Uterus (tissue), 4 donors: ENCODE results near the gene CYP51A1. TPM values are rescaled to one million over a fixed set of nuclear protein-coding genes. Genes with fewer than 3 reads are reported as not detected.
A peak's percentile ranks its signal among the peaks of the same experiment; 100 is the strongest.
"Not testable (repeated sequence)": the region's sequence is repeated elsewhere in the genome, so short reads cannot be mapped to it uniquely, and the experiment has no call there.

Experiments
- DNase-seq, 2 donors: peaks; one replicate each; pipeline ENCODE4 v3.0.0-alpha.2; 2019 to 2020
- H3K27ac ChIP-seq, 2 donors: fragments of 200-600 bp; sonication (generic); 1 replicate in 1 of 2; 2 replicates in 1 of 2; pipeline ENCODE4 v1.5.1; 2016 to 2018
- H3K27me3 ChIP-seq, 2 donors: fragments of 200-600 bp; sonication (generic); one replicate each; pipeline ENCODE4 v1.5.1; 2018 to 2019; ENCODE audit warnings: control low read depth in 1 of 2
- H3K36me3 ChIP-seq, 2 donors: fragments of 200-600 bp; sonication (generic); one replicate each; pipeline ENCODE4 v1.5.1; 2019; ENCODE audit warnings: control low read depth in 1 of 2
- H3K4me1 ChIP-seq, 2 donors: fragments of 200-600 bp; sonication (generic); one replicate each; pipeline ENCODE4 v1.5.1; 2018 to 2019; ENCODE audit warnings: control low read depth in 1 of 2
- H3K4me3 ChIP-seq, 2 donors: fragments of 200-600 bp; sonication (generic); 1 replicate in 1 of 2; 2 replicates in 1 of 2; pipeline ENCODE4 v1.5.1; 2018 to 2019; ENCODE audit warnings: mild to moderate bottlenecking in 1 of 2
- H3K9me3 ChIP-seq, 2 donors: fragments of 200-600 bp; sonication (generic); one replicate each; pipeline ENCODE4 v1.5.1; 2019; ENCODE audit warnings: control low read depth in 1 of 2
- POLR2A ChIP-seq, 2 donors: fragments of 450-650 bp; IDR thresholded peaks; one replicate each; pipeline ENCODE4 v1.6.1; 2016; ENCODE audit warnings: antibody characterized with exemption in 2 of 2, mild to moderate bottlenecking in 1 of 2, moderate library complexity in 1 of 2
- intact Hi-C: fragments of 100-400 bp; cut with DNase I; formaldehyde crosslinking; loops from one replicate; pipeline ENCODE4 v1.15.1; 2023; ENCODE audit warnings: low total_unique reads
- total RNA-seq, 4 donors: library from RNA; depleted of rRNA in 3 of 4; stranded (reverse); fragments of >200 nt in 3 of 4; gene quantifications; one replicate each; pipeline versions ENCODE4 v1.1.0 to v1.2.4, GENCODE V29; 2014 to 2023
- TF ChIP-seq, protein P1 (sequence below), 4 experiments: fragments of 200-600 bp in 2 of 4; fragments of 450-650 bp in 2 of 4; sonication (generic) in 2 of 4; IDR thresholded peaks; one replicate each; pipeline ENCODE4 v1.5.1; 2016 to 2019; ENCODE audit warnings: antibody characterized with exemption in 4 of 4, mild to moderate bottlenecking in 2 of 4, moderate library complexity in 1 of 4
- donor health status: DM: yes; HTN: yes; CAD: no.

Gene CYP51A1
- total RNA-seq, 4 donors from 2014 or later: 7.2 to 121 (median 38.3) TPM

DNA sequence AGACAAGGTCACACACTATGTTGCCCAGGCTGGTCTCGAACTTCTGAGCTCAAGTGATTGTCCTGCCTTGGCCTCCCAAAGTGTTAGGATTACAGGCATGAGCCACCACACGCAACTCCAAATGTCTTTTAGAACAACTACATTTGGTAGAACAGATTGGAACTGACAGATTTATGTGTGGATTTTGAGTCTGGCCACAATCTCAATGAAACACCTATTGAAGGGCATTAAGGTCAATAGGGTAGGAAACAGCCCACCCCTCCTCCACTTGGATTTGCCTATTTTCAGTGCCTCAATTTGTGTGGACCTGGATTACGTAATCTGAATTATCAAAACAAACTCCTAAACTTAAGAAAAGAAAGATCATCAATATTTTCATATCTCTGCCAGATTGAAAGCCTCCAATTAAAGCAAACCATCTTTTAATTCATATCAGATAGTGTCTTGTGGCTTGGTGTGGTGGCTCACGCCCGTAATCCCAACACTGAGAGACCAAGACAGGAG, 15.5 kb upstream of the CYP51A1 start:
- H3K36me3 ChIP-seq: no peaks in the 10 kb centered on the region
- no peaks in the 10 kb centered on the region for H3K27me3 ChIP-seq
- intact Hi-C loops: no loop called here
- DNase-seq: no peak
- H3K4me1 ChIP-seq: no peaks in the 10 kb centered on the region
- TF ChIP-seq, protein P1, sequence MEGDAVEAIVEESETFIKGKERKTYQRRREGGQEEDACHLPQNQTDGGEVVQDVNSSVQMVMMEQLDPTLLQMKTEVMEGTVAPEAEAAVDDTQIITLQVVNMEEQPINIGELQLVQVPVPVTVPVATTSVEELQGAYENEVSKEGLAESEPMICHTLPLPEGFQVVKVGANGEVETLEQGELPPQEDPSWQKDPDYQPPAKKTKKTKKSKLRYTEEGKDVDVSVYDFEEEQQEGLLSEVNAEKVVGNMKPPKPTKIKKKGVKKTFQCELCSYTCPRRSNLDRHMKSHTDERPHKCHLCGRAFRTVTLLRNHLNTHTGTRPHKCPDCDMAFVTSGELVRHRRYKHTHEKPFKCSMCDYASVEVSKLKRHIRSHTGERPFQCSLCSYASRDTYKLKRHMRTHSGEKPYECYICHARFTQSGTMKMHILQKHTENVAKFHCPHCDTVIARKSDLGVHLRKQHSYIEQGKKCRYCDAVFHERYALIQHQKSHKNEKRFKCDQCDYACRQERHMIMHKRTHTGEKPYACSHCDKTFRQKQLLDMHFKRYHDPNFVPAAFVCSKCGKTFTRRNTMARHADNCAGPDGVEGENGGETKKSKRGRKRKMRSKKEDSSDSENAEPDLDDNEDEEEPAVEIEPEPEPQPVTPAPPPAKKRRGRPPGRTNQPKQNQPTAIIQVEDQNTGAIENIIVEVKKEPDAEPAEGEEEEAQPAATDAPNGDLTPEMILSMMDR (IDR thresholded peaks at IDR 0.05): no peak
- no peak for TF ChIP-seq POLR2A (IDR thresholded peaks at IDR 0.05)
- H3K4me3 ChIP-seq: no peak overlapping the region
- H3K27ac ChIP-seq: no peak overlapping the region
- no peaks in the 10 kb centered on the region for H3K9me3 ChIP-seq

DNA sequence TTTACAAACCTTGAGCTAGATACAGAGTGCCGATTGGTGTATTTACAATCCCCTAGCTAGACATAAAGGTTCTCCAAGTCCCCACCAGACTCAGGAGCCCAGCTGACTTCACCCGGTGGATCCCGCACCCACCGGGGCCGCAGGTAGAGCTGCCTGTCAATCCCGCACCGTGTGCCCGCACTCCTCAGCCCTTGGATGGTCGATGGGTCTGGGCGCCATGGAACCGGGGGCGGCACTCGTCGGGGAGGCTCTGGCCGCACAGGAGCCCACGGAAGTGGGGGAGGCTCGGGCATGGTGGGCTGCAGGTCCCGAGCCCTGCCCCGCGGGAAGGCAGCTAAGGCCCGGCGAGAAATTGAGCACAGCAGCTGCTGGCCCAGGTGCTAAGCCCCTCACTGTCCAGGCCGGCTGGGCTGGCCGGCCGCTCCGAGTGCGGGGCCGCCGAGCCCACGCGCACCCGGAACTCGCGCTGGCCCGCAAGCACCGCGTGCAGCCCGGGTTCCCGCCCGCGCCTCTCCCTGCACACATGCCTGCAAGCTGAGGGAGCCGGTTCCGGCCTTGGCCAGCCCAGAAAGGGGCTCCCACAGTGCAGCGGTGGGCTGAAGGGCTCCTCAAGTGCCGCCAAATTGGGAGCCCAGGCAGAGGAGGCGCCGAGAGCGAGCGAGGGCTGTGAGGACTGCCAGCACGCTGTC, 9.1 kb upstream of the CYP51A1 start:
- intact Hi-C loops, H3K4me1 ChIP-seq, H3K27me3 ChIP-seq, H3K4me3 ChIP-seq, H3K9me3 ChIP-seq, H3K36me3 ChIP-seq, H3K27ac ChIP-seq, DNase-seq: not testable (repeated sequence)

DNA sequence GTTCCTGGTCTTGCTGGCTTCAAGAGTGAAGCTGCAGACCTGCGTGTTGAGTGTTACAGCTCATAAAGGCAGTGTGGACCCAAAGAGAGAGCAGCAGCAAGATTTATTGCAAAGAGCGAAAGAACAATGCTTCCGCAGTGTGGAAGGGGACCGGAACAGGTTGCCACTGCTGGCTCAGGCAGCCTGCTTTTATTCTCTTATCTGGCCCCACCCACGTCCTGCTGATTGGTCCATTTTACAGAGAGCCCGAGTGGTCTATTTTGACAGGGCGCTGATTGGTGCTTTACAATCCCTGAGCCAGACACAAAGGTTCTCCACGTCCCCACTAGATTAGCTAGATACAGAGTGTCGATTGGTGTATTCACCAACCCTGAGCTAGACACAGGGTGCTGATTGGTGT, 8.5 kb upstream of the CYP51A1 start:
- H3K4me3 ChIP-seq, H3K9me3 ChIP-seq, DNase-seq, H3K27me3 ChIP-seq, H3K27ac ChIP-seq, intact Hi-C loops, H3K36me3 ChIP-seq, H3K4me1 ChIP-seq: not testable (repeated sequence)

DNA sequence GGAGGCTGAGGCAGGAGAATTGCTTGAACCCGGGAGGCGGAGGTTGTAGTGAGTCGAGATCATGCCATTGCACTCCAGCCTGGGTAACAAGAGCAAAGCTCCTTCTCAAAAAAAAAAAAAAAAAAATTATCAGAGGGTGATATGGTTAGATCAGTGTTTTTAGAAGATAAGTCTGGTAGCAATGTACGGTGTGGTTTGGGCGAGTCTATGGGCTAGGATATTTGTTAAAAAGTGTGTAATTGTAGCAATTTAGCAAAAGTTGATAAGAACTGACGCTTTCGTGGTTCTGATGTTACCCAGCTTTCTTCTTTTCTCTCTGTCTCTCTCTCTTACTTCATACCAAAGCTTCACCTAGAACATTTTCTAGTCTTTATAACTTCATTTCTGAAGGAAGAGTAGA, 6.9 kb upstream of the CYP51A1 start:
- Histone ChIP-seq H3K27me3 (no peaks in the 10 kb centered on the region), H3K9me3 (no peaks in the 10 kb centered on the region), H3K27ac (no peak overlapping the region), H3K36me3 (no peaks in the 10 kb centered on the region), H3K4me1 (no peaks in the 10 kb centered on the region), H3K4me3 (no peak overlapping the region)
- no peak for TF ChIP-seq POLR2A (IDR thresholded peaks at IDR 0.05)
- TF ChIP-seq, protein P1 (IDR thresholded peaks at IDR 0.05): no peak
- no peak for DNase-seq
- intact Hi-C loops: no loop called here

DNA sequence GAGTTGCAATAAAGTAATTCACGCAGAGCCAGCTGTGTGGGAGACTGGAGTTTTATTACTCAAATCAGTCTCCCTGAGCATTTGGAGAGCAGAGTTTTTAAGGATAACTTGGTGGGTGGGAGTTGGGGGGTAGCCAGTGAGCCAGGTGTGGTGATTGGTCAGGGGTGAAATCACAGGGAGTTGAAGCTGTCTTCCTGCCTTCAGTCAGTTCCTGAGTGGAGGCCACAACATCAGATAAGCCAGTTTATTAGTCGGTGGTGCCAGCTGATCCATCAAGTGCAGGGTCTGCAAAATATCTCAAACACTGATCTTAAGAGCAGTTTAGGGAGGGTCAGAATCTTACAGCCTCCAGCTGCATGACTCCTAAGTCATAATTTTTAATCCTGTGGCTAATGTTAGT, 3.3 kb upstream of the CYP51A1 start:
- peak; percentile 68 to 78 for DNase-seq
- H3K36me3 ChIP-seq: no peaks in the 10 kb centered on the region
- no peaks in the 10 kb centered on the region for H3K27me3 ChIP-seq
- intact Hi-C loops: no loop called here
- H3K9me3 ChIP-seq: no peaks in the 10 kb centered on the region
- H3K4me3 ChIP-seq: no peak overlapping the region
- TF ChIP-seq POLR2A (IDR thresholded peaks at IDR 0.05): no peak
- TF ChIP-seq, protein P1 (IDR thresholded peaks at IDR 0.05): no peak
- no peaks in the 10 kb centered on the region for H3K4me1 ChIP-seq
- no peak overlapping the region for H3K27ac ChIP-seq

DNA sequence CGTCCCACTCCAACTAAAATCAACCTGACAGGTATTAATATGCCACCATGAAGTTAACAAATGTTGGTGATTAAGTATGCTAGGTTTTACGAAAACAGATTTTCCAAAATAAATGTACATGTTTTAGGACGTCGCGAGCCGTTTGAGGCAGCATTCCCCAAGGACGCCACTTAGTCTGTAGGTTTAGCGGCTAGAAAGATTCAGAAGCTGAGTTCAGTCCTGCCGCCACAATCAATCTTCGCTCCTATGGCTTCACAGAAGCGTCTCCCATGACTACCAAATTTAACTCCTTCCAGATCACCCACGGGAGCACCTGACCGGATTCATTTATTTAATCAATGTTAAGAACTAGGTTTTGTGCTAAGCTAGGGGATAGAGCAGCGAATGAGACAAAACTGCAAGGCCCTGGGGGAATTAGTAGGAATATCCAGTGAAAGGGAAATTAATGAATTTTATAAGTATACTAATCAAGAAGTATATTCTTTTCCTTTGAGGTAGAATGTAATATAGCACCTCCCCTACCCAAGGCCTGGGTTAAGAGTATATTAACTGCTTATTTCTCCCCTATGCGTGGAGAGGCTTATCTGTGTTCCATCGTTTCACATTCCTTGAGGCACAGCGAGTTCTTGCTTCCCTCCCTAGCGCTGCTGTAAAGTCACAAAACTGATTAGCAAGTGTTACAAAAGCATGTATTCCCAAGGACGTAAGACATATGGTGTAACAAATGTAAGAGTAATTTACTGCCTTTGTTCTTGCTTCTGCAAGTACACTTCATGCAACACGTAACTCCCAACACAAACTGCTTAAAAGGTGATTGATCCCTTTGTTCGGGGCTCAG, 994 bp upstream of the CYP51A1 start:
- no peaks in the 10 kb centered on the region for H3K27me3 ChIP-seq
- H3K27ac ChIP-seq: peak overlapping the region; percentile 88 to 92
- peak in 1 of 2 donors; percentile 13 for DNase-seq
- intact Hi-C loops: no loop called here
- H3K4me3 ChIP-seq: peak overlapping the region; percentile 84 to 88
- H3K9me3 ChIP-seq: no peaks in the 10 kb centered on the region
- no peaks in the 10 kb centered on the region for H3K36me3 ChIP-seq
- no peak for TF ChIP-seq POLR2A (IDR thresholded peaks at IDR 0.05)
- no peaks in the 10 kb centered on the region for H3K4me1 ChIP-seq
